AG09309 (cell line): Measurements from ENCODE around the gene SPATA3.

Experiments
- DNase-seq: peaks from one replicate; pipeline ENCODE4 v3.0.0-alpha.2; 2010; ENCODE audit warnings: low read depth
- H3K4me3 ChIP-seq: 2 replicates; pipeline ENCODE4 v1.5.1; 2011; ENCODE audit warnings: mild to moderate bottlenecking, low read depth, low read length, moderate library complexity; ENCODE audit not compliant: control insufficient read depth
- TF ChIP-seq, protein P1 (sequence below): IDR thresholded peaks from 2 replicates; pipeline ENCODE4 v1.5.1; 2011; ENCODE audit warnings: mild to moderate bottlenecking, low read depth, low read length, inconsistent platforms; ENCODE audit not compliant: insufficient read depth, control insufficient read depth; ENCODE audit errors: missing control alignments

SPATA3 gene

GRCh38 chr2:230991598-230991997, 4.3 kb upstream of the SPATA3 start:
- no peak for DNase-seq
- H3K4me3 ChIP-seq: no peak overlapping the region
- TF ChIP-seq, protein P1, sequence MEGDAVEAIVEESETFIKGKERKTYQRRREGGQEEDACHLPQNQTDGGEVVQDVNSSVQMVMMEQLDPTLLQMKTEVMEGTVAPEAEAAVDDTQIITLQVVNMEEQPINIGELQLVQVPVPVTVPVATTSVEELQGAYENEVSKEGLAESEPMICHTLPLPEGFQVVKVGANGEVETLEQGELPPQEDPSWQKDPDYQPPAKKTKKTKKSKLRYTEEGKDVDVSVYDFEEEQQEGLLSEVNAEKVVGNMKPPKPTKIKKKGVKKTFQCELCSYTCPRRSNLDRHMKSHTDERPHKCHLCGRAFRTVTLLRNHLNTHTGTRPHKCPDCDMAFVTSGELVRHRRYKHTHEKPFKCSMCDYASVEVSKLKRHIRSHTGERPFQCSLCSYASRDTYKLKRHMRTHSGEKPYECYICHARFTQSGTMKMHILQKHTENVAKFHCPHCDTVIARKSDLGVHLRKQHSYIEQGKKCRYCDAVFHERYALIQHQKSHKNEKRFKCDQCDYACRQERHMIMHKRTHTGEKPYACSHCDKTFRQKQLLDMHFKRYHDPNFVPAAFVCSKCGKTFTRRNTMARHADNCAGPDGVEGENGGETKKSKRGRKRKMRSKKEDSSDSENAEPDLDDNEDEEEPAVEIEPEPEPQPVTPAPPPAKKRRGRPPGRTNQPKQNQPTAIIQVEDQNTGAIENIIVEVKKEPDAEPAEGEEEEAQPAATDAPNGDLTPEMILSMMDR: no peak

- DNase-seq: no peak
- TF ChIP-seq, protein P1: no peak
- H3K4me3 ChIP-seq: no peak overlapping the region
These were observed 740 bp downstream of the SPATA3 start for GRCh38 chr2:230996661-230997060.

- no peak for DNase-seq
- TF ChIP-seq, protein P1: no peak
- H3K4me3 ChIP-seq: no peak overlapping the region
These were observed 3.0 kb downstream of the SPATA3 start for GRCh38 chr2:230998882-230999281.

DNA sequence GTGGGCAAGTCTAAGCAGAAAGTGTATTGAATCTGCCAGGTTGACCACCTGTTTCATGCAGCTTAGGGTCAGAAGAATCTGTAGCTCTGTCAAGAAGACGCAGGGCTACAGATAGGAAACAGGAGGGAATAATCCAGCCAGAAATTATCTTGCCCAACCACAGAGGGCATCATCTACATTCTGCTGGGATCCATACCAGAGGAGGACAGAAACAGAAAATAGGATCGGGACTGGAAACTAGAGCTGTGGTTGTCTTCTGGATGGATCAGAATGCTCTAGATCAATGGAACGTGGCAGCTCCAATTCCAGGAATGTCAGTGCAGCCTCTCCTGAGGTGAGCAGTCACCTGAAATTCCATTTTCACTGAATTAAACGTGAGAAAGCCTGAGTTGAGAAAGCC, 3.6 kb downstream of the SPATA3 start:
- H3K4me3 ChIP-seq: no peak overlapping the region
- TF ChIP-seq, protein P1: no peak
- DNase-seq: no peak

GRCh38 chr2:231000211-231000904, 4.4 kb downstream of the SPATA3 start:
- no peak for DNase-seq

GRCh38 chr2:231001036-231001435, 5.1 kb downstream of the SPATA3 start:
- TF ChIP-seq, protein P1: no peak

More at GRCh38 chr2:231000211-231000904, 4.4 kb downstream of the SPATA3 start:
- TF ChIP-seq, protein P1: no peak
- no peak overlapping the region for H3K4me3 ChIP-seq

More at GRCh38 chr2:231001036-231001435, 5.1 kb downstream of the SPATA3 start:
- no peak overlapping the region for H3K4me3 ChIP-seq
- DNase-seq: no peak
